C4-2B (cell line): Measurements from ENCODE around the gene SEMA5A.

Experiments used
- CTCF ChIP-seq: fragments of 450-650 bp; conservative IDR thresholded peaks from 2 replicates; pipeline ENCODE4 v1.5.1; 2017; ENCODE audit warnings: mild to moderate bottlenecking
- ZFX ChIP-seq: fragments of 450-650 bp; IDR thresholded peaks from 2 replicates; pipeline ENCODE4 v1.6.1; 2017

GRCh38 chr5:9394221-9394620 is 151.7 kb downstream of the SEMA5A start:
- TF ChIP-seq CTCF (no peak), ZFX (no peak)
